GM12873 (cell line): Measurements from ENCODE around the gene DOK6.

Experiments used
- CTCF ChIP-seq: IDR thresholded peaks from 2 replicates; pipeline ENCODE4 v1.5.1; 2012; ENCODE audit warnings: low read depth, mild to moderate bottlenecking, moderate library complexity, low read length, control low read depth; ENCODE audit not compliant: insufficient read depth; ENCODE audit errors: missing control alignments

Gene DOK6

GRCh38 chr18:69677595-69677994, 276.9 kb downstream of the DOK6 start:
- no peak for TF ChIP-seq CTCF

- no peak for TF ChIP-seq CTCF
Observed at GRCh38 chr18:69680123-69680522, 279.4 kb downstream of the DOK6 start.

- no peak for TF ChIP-seq CTCF
Observed at GRCh38 chr18:69683176-69683575, 282.5 kb downstream of the DOK6 start.

GRCh38 chr18:69684789-69685188, 284.1 kb downstream of the DOK6 start:
- TF ChIP-seq CTCF, result no peak

GRCh38 chr18:69686861-69687260, 286.2 kb downstream of the DOK6 start:
- TF ChIP-seq CTCF, result no peak

GRCh38 chr18:69689121-69689759, 288.6 kb downstream of the DOK6 start:
- TF ChIP-seq CTCF, result no peak

GRCh38 chr18:69691008-69691760, 290.5 kb downstream of the DOK6 start:
- no peak for TF ChIP-seq CTCF
